SW 1271 (cell line): ENCODE measurements around the gene VWC2L.

ENCODE experiments used
- DNase-seq, 2 experiments: peaks; one replicate each; lab custom pipeline; 2025; lab: John Stamatoyannopoulos, UW

Gene VWC2L

DNA sequence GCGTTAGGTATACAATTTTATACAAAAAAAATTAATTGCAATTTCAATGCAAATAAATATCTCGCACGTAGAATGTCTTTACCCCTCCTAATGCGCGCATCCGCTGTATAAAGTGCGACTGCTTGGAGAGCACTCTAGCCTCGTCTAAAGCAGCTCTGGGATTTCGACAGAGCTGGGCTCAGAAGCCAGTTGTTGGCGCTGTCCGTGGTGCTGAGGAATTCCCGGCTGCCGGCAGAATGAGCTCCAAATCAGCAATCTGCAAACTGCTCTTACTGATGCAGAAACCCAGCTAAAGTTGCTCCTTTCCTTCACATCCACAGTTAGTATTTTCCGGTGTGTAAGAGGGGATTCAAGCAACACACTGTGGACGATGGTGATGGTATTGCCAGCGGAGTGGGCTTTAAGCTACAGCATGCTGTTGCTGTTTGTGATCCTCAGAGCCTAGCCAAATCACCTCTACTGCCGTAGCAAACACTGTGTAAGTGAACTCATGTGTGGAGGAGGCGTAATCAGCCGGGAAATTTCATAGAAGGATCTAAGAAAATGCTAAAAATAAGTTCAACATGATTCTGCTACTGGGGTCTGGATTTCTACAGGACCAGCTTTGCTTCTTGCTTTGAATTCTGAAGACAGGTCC is at the start of gene VWC2L:
VWC2L (plus strand) TSS at position 137 of the 637 bp plus-strand sequence. CDS start 3,140 bp downstream, outside the sequence.
- DNase-seq: peak in 1 of 2 experiments; percentile 2

DNA sequence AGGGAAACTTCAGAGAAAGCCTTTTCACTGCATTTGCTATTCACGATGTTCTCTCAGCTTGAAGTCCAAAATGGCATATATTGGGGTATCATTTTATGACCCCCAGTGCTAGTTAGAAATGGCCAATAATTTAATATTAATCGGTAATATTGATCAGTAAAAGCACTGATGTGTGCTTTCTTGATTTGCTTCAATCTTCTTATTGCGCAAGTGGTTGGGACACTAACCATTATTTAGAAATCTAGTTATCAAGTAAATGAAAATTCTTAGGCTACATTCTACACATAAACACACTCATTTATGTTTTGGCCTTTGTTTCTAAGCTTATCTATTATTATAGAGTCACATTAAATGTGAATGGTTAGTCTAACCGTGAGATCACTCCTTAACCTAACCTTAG is 49.7 kb upstream of the VWC2L start:
- DNase-seq: no peak

DNA sequence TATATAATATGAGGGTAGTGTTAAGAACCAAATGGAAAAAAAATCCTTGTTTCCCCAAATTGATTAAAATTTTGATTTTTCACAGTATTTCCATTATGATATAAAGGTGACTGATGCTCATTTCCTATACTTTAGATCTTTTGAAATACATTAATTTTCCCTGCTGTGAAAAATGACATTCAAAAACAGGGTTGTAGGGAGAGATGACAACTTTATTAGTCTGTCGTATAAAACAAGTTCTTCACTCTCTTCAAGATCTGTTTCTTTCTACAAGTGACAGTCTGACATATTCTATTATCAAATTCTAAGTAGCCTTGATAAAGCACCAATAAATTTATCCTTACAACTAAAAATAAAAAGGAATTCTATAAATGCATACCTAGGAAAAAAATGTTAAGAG is 45.3 kb upstream of the VWC2L start:
- DNase-seq: no peak

DNA sequence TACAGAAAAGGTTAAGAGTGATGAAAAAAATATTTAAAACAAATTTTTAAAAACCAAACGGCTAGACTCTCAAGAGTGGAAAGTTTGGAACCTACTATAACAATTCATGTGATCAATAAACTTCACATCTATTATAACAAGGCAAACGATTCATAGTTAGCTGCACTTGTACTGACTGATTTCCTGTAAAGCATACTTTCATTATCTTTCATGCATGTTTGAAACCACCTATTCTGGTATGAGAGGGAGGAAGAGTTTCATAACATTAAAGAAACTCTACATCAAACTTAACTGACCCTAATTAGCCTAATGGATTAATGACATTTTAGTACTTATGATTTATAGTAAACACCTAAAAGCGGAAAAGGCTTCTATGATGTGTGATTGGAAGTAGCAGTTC is 43.7 kb upstream of the VWC2L start:
- DNase-seq: no peak

DNA sequence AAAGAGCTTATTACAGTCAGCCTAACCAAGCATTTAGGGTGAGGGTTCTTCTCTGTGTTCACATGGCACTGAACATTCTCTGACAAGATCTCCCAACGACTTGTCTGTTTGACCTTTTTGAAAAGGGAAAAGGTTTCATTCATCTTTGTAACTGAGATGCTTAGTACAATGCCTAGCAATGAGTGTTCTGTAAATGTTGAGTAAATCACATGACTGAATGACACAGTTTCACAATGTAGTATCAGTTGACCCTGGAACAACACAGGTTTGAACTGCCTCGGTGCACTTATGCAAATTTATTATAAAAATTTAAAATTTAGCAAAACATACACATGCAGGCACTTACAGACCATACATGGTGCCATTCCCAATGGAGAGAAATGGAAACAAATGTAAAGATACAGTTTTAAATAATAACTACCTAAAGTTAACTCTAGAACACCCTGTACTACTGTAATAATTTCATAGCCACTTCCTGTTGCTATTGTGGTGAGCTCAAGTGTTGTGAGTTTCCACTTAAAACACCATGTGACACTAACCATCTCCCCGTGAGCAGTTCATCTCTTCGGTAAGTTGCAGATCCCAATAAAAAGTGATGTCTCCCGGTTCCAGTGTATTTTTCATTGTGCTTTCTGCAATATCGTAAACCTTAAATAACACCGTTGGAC is 34.1 kb upstream of the VWC2L start:
- no peak for DNase-seq

DNA sequence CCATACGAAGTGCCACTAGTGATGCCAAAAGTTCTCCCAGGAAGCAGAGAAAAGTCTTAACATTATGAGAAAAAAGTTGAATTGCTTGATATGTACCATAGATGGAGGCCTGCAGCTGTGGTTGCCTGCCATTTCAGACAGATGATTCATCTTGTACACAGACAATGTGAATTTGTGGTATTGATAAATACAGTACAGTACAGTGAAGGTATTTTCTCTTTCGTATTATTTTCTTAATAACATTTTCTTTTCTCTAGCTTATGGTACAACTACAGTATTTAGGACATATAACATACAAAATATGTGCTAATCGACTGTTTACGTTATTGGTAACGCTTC is 33.6 kb upstream of the VWC2L start:
- no peak for DNase-seq

DNA sequence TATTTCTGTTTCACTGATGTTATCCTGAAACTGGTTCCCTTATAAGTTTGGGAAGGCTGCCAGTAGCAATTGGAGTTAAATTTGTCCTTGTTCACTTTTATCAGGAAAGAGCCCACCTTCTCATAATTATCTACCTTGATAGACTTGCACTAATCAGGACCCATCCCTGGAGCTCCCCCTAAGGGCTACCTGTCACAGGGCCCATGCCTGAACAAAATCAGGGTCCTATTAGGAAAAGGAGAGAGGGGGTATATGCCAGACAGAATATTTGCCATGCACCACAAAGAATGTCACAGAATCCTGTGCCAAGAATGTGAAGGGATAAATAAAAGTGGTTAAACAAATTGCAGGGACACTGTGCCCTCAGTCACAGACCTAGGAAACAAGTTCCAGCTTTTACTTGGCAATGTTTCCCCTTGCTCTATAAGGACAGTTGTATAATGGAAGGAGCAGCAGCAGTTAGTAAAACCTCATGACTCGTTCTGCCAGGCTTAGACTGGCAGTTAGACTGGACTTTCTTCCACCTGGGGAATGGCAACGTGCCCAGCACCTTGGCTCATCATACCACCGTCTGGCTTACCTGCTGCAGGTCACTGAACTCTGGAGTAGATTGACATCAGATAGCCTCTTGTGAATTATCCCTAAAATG is 32.3 kb upstream of the VWC2L start:
- DNase-seq: no peak

DNA sequence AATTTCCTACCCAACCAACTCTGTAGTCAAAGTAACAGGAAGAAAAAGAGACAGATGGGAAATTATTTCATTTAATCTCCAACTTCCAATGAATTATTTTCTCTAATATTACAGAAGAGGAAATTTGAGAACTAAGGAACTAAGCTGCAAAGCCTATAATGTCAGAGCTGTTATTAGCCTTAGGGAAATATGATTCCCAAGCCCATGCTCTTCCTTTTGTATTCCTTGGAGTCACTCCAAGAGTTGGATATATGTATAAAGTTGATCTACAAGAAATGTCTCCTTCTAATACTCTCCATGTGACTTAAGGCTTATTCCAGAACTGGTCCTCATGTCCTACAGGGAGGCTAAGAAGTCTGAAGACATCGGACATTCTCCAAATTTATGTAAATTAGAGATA is 31.6 kb upstream of the VWC2L start:
- no peak for DNase-seq

DNA sequence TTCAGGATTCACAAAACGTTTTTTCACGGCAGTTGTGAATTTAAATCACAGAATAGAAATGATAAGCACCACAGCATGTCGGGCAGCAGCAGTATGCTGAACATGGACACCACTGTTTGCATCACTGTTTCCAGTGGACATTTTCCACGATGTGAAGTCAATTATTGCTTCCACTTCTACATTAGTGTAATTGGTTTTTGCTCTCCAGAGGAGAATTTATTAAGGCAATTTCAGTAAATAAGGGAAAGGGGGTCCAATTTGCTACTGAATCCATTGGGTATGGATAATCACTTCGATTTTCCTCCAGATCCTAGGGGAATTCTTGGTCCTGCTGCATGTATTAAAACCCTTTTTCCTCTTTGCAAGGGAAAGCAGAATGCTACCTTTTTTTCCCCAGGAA is 30.2 kb upstream of the VWC2L start:
- no peak for DNase-seq

DNA sequence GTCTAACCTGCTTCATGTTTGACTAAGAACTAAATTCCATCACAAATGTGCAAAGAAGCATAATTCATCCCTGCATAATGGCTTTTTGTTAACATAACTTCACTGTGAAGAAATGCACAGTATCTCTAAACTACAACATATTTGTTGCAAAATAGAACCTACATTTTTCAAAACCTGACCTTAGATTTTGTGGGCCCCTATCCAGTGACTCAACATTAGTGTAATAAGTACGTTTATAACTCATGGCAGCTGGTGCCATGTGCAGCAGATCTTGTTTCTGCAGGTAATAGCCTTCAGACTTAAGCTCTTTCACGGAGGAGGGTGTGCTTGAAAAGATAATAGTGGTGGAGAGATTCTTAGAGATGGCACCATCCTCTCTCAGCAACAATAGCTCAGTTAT is 28.6 kb upstream of the VWC2L start:
- no peak for DNase-seq

DNA sequence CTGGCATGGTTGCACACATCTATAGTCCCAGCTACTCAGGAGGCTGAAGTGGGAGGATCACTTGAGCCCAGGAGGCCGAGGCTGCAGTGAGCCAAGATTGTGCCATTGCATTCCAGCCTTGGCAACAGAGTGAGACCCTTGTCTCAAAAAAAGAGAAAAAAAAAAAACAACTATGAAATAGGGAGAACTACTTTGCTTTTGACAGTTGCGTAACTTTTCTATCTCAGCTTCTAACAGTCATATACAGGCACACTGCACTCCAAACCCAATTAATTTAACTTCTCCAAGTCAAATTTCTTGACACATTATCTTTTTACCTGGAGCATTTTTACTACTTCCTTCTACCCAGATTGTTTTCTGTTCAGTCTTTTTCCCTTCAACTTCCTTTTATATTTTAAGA is 24.1 kb upstream of the VWC2L start:
- no peak for DNase-seq

DNA sequence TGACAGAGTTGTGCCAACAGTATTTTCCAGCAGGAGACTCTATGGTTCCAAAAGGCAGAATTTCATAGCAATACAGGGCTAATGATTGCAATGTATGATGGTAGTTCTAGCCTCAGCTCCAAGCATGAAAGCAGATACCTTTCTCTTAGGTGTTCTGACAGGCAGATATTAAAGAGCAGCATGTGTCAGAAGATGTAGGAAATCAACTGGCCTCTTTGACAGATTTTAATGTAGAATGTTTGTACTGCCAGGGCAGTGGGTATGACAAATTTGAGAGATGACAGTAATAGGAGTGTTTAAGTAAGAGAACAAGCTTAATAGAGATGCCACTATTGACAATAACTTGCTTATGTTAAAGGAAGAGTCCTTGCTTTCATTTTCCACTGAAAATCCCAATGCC is 21.5 kb upstream of the VWC2L start:
- no peak for DNase-seq

DNA sequence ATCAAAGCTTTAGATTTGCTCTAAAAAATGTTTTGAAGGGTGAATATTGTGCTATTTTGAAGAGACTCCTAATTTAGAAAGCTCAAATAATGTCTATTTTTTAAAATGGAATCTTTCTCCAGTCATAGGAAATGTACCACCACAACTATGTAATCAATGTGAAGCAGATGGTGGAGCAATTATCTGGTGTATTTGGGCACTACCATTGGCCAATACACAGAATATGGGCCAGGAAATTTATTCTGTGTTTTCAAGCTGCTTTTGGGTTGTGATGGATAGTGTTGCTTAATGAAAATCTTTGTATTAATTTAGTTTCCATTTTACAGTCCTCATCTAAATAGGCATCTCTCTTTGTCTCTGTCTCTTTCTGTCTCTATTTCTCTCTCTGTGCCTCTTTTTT is 17.1 kb upstream of the VWC2L start:
- no peak for DNase-seq

DNA sequence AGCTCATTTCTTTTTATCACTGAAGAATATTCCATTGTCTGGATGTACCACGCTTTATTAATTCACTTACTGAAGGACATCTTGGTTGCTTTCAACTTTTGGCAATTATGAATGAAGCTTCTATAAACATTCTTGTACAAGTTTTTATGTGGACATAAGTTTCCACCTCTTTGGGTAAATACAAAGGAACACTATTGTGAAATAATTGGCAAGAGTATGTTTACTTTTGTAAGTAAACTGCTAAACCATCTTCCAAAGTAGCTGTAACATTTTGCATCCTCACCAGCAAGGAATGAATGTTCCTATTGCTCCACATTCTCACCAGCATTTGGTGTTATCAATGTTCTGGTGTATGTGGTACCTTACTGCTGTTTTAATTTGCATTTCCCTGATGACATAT is 15.8 kb upstream of the VWC2L start:
- DNase-seq: no peak

DNA sequence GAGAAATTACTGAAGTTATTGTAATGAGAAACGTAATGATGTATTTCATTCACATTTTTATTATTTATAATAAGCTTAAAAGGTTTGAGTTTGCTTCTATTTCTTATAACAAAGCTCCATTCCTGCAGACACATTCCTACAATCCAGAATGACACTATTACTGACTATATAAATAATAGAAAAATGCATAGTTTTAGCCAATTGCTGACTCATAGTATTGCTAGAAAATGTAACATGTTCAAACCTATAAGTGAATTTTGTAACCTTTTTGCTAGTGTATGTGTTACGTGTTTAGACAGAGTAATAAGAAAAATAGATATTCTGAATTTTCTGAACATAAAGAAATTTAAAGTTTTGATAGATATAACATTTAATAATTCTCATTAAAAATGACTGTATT is 9.3 kb upstream of the VWC2L start:
- DNase-seq: no peak

DNA sequence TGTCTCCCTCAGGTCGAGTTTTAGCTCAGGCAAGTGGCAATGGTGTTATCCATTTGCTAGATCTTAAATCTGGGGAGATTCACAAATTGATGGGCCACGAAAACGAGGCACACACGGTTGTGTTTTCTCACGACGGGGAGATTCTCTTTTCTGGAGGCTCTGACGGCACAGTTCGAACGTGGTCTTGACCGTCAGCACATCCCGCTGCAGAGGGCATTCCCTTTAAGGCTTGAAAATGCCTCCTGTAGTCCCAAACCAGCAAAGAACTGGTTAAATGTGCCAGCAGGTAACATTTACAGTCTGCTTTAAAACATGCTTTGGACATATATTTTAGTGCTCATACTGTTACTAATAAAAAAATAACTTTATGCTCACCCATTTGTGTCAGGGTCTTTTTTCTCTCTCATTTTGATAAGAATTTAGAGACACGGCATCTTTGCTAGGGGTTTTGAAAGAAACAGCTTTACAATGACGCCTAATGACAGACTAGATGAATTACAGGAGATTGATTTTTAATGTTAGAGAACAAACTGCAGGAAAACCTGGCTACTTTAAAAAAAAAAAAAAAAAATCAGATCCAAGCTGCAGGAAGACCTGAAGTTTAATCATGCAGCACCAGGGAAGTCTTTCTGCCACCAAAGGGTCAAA is 602 bp upstream of the VWC2L start:
- peak in 1 of 2 experiments; percentile 14 for DNase-seq

DNA sequence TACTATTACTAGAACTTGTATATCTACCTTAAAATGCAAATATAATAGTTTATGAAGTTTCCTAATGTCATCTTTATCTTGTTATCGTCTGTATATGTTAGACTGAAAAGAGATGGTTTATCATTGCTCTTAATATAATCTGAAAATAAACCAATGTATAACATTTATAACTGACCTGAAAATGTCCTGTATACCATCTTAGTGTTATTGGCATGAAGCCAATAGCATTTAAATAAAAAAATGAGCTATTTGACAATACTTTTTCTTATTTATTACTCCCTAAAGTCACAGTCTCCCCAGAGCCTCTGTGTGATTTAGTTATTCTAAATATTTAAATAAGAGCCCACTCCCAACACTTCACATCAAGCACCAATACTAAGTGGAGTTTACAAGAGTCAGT is 1.8 kb downstream of the VWC2L start:
- no peak for DNase-seq

DNA sequence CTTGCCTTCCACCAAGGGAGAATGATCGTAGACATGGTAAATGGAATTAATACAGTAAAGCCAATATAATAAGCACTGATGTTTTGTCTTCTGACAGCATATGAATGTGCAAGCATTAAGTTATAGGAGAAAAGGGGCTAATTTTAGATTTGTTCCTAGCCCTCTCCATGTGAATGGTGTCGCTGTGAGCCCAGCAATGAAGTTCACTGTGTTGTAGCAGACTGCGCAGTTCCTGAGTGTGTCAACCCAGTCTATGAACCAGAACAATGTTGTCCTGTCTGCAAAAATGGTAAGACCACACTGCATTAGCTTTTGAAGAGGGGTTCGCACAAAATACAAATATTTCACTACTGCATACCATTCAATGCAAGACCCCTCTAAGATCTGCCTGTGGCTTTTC is 25.6 kb downstream of the VWC2L start:
- no peak for DNase-seq

DNA sequence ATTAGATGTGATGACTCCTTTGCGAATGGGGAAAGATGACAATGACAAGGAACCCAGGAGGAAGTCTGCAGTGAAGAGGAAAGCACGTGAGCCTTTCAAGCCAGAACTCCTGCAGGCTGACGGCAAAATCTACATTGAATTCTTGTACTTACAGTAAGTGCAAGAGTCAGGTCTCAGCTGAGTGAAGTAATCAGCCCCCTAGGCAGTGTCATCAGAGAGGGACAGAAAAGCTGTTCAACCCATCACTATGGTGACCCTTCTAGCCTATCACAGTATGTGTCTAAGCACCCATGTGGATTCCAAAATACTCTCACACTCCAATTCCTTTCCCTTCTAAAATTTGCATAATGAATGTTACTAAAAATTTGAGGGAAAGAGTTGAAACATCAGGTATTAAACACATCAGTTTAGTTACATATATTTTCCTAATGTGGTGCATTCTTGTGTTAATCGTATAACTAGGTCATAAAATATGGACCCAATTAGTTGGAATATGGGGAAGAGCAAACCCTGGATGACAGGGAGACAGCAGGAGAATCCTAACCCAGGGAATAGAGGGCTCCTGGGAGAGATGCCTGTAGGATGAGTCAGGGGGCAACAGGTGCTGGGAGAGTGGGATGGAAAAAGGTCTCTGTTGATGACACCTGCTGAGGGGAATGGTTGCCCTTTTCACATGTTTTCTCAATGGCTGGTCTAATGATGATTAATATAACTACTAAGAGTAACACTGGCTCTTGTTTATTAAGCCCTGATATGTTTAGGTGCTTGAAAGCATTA is 39.5 kb downstream of the VWC2L start:
- DNase-seq: no peak

DNA sequence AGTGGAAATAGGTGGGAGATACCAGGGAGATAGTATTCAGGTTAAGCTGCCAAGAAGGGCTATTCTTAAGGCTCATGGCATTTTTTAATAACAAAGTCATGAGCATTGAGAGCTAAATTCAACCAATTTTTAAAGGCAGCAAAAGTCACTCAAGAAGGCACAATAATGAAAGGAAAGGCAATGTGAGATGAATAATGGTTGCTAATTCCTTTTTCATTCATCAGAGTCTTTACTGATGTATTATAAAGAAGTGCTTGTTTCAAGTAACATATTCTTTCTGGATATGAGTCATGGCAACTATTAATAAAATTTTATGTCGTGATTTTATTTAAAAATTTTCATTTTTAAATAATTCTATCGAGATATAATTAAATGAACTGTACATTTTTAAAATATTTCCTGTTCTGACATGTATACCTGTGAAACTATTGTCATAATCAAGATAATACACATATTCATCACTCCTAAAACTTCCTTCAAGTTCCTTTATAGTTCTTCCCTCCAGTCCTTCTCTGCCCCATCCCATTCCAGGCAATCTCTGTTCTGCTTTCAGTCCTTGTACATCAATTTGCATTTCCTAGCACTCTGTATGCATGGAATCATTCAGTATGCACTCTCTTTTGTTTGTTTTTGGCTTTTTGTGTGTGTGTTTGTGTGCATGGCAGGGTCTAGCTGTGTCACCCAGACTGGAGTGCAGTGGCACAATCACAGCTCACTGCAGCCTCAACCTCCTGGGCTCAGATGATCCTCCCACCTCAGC is 40.8 kb downstream of the VWC2L start:
- no peak for DNase-seq

DNA sequence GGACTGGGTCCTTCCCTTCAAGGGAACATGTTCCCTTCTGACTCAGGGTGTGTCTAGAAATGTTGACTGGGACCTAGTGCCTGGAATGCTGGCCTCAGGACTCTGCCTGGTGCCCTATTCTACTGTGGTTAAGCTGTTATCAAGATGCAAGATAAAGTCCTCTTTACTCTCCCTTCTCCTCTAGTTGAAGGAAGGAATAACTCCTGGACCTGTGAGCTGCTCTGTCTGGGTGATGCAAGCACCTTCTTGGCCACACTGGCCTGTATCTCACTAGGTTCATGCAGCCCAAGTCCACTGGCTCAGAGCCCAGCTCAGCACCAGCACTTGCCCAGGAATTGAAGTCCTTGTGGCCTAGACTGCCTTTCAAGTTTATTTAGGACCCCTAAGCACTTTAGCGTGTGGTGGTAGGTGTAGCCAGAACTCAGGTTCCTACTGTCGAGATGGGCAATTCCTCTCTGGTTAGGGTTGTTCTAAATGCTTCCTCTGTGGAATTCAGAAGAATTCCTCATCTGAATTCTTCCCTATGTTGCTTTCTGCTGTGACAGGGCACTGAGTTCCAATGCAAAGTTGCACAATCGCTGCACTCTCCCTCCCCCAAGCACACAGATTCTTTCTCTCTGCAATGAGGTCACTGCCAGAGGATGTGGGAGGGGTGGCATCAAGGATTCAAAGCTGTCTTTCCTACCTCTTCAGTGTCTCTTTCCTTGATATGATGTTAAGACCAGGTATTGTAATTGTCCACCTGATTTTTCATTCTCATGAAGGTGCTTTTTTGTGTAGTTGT is 54.7 kb downstream of the VWC2L start:
- DNase-seq: no peak
